ACC112 (cell line): ENCODE data around the gene PDE4A.

Source experiments
- H2AFZ ChIP-seq: fragments of 200-600 bp; sonication (generic); one replicate; pipeline ENCODE4 v1.6.0; 2017; ENCODE audit warnings: antibody characterized with exemption, low read length; ENCODE audit not compliant: unreplicated experiment
- H3K27ac ChIP-seq: fragments of 200-600 bp; sonication (generic); 2 replicates; pipeline ENCODE4 v1.5.1; 2014; ENCODE audit warnings: low read depth, mild to moderate bottlenecking, antibody characterized with exemption, low read length, moderate library complexity
- H3K27me3 ChIP-seq: fragments of 200-600 bp; sonication (generic); 2 replicates; pipeline ENCODE4 v1.6.1; 2014; ENCODE audit warnings: mild to moderate bottlenecking, antibody characterized with exemption, low read length, moderate library complexity, mixed read lengths; ENCODE audit not compliant: insufficient read depth
- H3K36me3 ChIP-seq: fragments of 200-600 bp; sonication (generic); 2 replicates; pipeline ENCODE4 v1.6.1; 2016; ENCODE audit warnings: mild to moderate bottlenecking, antibody characterized with exemption, low read length, moderate library complexity, mixed read lengths; ENCODE audit not compliant: insufficient read depth
- H3K4me1 ChIP-seq: fragments of 200-600 bp; sonication (generic); one replicate; pipeline ENCODE4 v1.6.1; 2016; ENCODE audit warnings: low read length, mixed read lengths; ENCODE audit not compliant: insufficient read depth, unreplicated experiment, control insufficient read depth
- H3K4me3 ChIP-seq: fragments of 200-600 bp; sonication (generic); 2 replicates; pipeline ENCODE4 v1.5.1; 2014; ENCODE audit warnings: mild to moderate bottlenecking, low read depth, low read length
- H3K79me2 ChIP-seq: fragments of 200-600 bp; sonication (generic); one replicate; pipeline ENCODE4 v1.6.0; 2016; ENCODE audit warnings: low read length; ENCODE audit not compliant: control insufficient read depth, unreplicated experiment, insufficient read depth

PDE4A gene

GRCh38 chr19:10464456-10464855 is 44.1 kb downstream of the PDE4A start:
- no peaks in the 10 kb centered on the region for H3K36me3 ChIP-seq
- H3K27ac ChIP-seq = no peak overlapping the region

DNA sequence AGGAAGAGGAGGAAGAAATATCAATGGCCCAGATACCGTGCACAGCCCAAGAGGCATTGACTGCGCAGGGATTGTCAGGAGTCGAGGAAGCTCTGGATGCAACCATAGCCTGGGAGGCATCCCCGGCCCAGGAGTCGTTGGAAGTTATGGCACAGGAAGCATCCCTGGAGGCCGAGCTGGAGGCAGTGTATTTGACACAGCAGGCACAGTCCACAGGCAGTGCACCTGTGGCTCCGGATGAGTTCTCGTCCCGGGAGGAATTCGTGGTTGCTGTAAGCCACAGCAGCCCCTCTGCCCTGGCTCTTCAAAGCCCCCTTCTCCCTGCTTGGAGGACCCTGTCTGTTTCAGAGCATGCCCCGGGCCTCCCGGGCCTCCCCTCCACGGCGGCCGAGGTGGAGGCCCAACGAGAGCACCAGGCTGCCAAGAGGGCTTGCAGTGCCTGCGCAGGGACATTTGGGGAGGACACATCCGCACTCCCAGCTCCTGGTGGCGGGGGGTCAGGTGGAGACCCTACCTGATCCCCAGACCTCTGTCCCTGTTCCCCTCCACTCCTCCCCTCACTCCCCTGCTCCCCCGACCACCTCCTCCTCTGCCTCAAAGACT is 46.9 kb downstream of the PDE4A start:
- H3K79me2 ChIP-seq = no peaks in the 10 kb centered on the region
- H3K4me1 ChIP-seq = no peaks in the 10 kb centered on the region
- H2AFZ ChIP-seq = no peak overlapping the region
- no peaks in the 10 kb centered on the region for H3K27me3 ChIP-seq
- H3K27ac ChIP-seq = no peak overlapping the region
- H3K4me3 ChIP-seq = no peak overlapping the region
- H3K36me3 ChIP-seq = no peaks in the 10 kb centered on the region

More at GRCh38 chr19:10464456-10464855, 44.1 kb downstream of the PDE4A start:
- Histone ChIP-seq H3K27me3 (no peaks in the 10 kb centered on the region), H3K79me2 (no peaks in the 10 kb centered on the region), H2AFZ (no peak overlapping the region), H3K4me1 (no peaks in the 10 kb centered on the region), H3K4me3 (no peak overlapping the region)

GRCh38 chr19:10468133-10468532 is 47.8 kb downstream of the PDE4A start:
- Histone ChIP-seq H3K79me2 (no peaks in the 10 kb centered on the region), H3K4me3 (no peak overlapping the region), H3K4me1 (no peaks in the 10 kb centered on the region), H3K36me3 (no peaks in the 10 kb centered on the region), H2AFZ (no peak overlapping the region), H3K27me3 (no peaks in the 10 kb centered on the region), H3K27ac (no peak overlapping the region)

- Histone ChIP-seq H2AFZ (no peak overlapping the region), H3K27me3 (no peaks in the 10 kb centered on the region)
These were observed 51.6 kb downstream of the PDE4A start for GRCh38 chr19:10471909-10472308.

DNA sequence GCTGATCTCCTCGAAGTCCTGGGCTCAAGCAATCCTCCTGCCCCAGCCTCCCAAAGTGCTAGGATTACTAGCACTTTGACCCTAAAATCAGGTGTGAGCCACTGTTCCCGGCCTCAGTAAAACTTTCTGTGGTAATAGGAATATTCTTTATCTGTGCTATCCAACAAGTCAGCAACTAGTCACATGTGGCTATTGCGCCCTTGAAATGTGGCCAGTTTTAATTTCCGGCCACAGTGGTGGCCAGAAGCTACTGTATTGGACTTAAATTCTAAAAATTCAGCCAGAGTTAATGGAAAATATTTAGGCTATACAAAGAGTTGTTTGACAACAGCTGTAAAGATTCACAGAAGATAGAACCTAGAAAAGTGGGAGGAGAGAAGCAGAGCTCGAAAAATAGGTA is 52.9 kb downstream of the PDE4A start:
- Histone ChIP-seq H2AFZ (no peak overlapping the region), H3K4me1 (no peaks in the 10 kb centered on the region), H3K27ac (no peak overlapping the region), H3K36me3 (no peaks in the 10 kb centered on the region), H3K27me3 (no peaks in the 10 kb centered on the region), H3K79me2 (no peaks in the 10 kb centered on the region), H3K4me3 (no peak overlapping the region)

More at GRCh38 chr19:10471909-10472308, 51.6 kb downstream of the PDE4A start:
- no peaks in the 10 kb centered on the region for H3K36me3 ChIP-seq
- no peak overlapping the region for H3K4me3 ChIP-seq
- H3K27ac ChIP-seq = no peak overlapping the region
- H3K4me1 ChIP-seq = no peaks in the 10 kb centered on the region
- H3K79me2 ChIP-seq = no peaks in the 10 kb centered on the region

DNA sequence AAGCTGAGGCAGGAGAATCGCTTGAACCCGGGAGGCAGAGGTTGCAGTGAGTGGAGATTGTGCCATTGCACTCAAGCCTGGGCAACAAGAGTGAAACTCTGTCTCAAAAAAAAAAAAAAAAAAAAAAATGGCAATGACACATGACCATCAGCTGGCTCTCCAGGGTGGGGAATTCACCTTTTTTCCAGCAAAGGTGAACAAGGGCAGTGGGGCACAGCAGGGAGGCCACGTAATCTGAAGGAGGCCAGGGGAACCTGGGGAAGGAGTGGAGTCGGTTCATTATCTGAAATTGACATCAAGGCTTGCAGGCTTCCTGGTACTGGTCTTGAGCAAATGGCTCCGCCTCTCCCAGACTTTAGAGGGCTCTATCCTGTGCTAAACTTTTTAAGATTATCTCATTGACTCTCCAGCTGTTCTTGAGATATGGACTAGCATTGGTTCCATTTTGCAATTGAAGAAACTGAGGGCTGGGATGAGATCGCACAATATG is 54.7 kb downstream of the PDE4A start:
- Histone ChIP-seq H3K4me3 (no peak overlapping the region), H3K27me3 (no peaks in the 10 kb centered on the region), H3K36me3 (no peaks in the 10 kb centered on the region), H3K4me1 (peaks cover 3% of the 10 kb centered on the region), H3K27ac (no peak overlapping the region), H3K79me2 (no peaks in the 10 kb centered on the region), H2AFZ (no peak overlapping the region)

GRCh38 chr19:10478476-10478875 is 58.1 kb downstream of the PDE4A start:
- peak overlapping the region; percentile 78 for H2AFZ ChIP-seq
- peaks cover 3% of the 10 kb centered on the region for H3K4me1 ChIP-seq
- no peaks in the 10 kb centered on the region for H3K79me2 ChIP-seq
- H3K36me3 ChIP-seq = no peaks in the 10 kb centered on the region
- no peaks in the 10 kb centered on the region for H3K27me3 ChIP-seq
- H3K4me3 ChIP-seq = peak overlapping the region; percentile 48; the same call in 1 of the 2 replicates
- H3K27ac ChIP-seq = no peak overlapping the region

DNA sequence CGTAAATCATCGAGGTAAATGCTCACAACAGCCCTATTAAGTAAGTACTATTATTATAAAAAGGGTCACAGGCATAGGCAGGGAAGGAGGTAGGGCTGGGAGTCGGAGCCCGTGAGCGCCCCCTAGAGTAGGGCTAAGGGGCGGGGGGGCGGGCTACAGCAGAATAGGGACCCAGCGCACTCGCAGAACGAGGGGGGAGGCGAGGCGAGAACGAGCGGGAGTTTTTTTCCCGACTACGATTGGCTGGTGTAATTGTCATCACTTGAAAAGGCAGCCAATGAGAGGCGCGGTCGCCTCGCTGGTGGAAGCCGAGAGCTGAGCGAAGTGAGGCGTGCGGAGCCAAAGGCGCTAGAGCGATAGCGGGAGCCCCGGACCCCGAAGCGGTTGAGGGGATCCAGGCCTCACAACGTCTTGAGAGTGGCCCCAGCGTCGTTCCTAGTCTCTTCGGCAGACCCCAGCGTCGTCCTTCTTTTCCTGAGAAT is 58.6 kb downstream of the PDE4A start:
- Histone ChIP-seq H3K4me3 (peak overlapping the region; percentile 67), H3K4me1 (peaks cover 3% of the 10 kb centered on the region), H3K79me2 (no peaks in the 10 kb centered on the region), H3K27ac (no peak overlapping the region), H3K36me3 (no peaks in the 10 kb centered on the region), H3K27me3 (no peaks in the 10 kb centered on the region), H2AFZ (peak overlapping the region; percentile 78)

DNA sequence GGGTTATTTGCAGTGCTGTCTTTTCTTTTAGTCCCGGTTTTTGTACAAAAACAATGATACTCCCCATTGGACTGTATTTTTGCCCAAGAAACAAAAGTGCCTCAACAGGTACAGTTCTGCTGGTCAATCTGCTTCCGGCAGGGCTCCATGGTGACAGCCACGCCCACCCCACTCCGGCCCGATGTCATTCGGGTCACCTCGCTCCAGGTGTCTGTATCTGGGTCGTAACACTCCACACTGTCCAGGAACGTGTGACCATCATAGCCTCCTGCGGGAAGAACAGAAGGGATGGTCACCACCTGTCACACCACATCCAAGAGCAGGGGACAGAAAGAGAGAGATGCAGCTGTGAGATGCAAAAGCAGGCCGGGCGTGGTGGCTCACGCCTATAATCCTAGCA is 66.2 kb downstream of the PDE4A start:
- H3K27me3 ChIP-seq = no peaks in the 10 kb centered on the region
- no peak overlapping the region for H3K4me3 ChIP-seq
- H3K27ac ChIP-seq = no peak overlapping the region
- no peaks in the 10 kb centered on the region for H3K4me1 ChIP-seq
- peaks cover 4% of the 10 kb centered on the region for H3K79me2 ChIP-seq
- H2AFZ ChIP-seq = no peak overlapping the region
- H3K36me3 ChIP-seq = no peaks in the 10 kb centered on the region

GRCh38 chr19:10491472-10492047 is 71.2 kb downstream of the PDE4A start:
- H3K36me3 ChIP-seq = no peaks in the 10 kb centered on the region
- H3K4me1 ChIP-seq = no peaks in the 10 kb centered on the region
- H3K4me3 ChIP-seq = no peak overlapping the region
- peaks cover 16% of the 10 kb centered on the region for H3K79me2 ChIP-seq
- no peak overlapping the region for H3K27ac ChIP-seq
- no peaks in the 10 kb centered on the region for H3K27me3 ChIP-seq
- no peak overlapping the region for H2AFZ ChIP-seq

DNA sequence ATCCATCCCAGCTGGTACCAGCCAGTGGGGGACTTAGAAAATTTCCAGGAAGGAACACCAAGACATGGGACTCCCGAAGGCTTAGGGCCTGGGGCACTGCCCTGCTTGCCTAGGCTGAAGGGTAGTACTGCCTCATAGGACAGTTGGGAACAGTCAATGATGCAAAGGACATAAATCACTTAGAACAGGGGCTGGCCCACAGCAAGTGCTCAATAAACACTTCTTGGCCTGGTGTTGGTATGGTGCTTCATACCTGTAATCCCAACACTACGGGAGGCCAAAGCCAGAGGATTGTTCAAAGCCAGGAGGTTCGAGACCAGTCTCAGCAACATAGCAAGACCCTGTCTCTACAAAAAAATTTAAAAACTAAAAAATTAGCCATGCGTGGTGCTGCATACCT is 77.0 kb downstream of the PDE4A start:
- Histone ChIP-seq H3K4me1 (peaks cover 2% of the 10 kb centered on the region), H2AFZ (no peak overlapping the region), H3K79me2 (peaks cover 56% of the 10 kb centered on the region), H3K36me3 (no peaks in the 10 kb centered on the region), H3K27ac (no peak overlapping the region), H3K4me3 (no peak overlapping the region), H3K27me3 (no peaks in the 10 kb centered on the region)
